NCI-H1105 (cell line): ENCODE data around the gene TTC5.
"Not testable (repeated sequence)": the region's sequence is repeated elsewhere in the genome, so short reads cannot be mapped to it uniquely, and the experiment has no call there.

ENCODE experiments used
- DNase-seq: peaks from one replicate; lab custom pipeline; 2025; lab: John Stamatoyannopoulos, UW

Gene TTC5

DNA sequence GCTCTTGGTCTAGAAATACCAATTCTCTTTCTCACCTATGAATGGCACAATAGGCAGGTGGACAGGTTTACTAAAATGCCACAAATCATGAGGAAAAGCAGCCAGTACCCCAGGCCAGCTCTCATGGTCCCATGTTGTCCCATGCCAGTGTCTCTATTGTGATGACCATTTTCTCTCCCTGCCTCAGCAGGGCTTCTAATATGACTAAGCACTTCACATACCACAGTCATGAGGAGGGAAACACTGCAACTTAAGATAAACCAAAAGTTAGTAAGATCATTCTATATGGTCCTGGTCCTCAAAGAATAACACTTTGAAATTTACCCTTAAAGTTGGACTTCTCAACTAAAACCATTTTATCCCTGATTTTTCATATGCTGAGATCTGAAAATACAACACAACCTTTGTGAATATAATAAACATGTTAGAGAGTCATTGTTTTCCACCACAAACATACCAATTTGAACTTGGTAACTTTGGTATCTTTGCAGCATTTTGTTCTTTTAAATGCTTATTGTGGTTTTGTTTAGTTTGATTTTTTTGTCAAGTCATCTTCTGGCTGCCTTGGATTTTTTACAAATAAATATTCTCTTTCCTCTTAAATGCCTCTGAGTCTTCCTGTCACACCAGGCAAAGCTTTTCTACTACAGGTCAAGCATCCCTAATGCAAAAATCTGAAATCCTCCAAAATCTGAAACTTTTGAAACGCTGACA, 3.6 kb downstream of the TTC5 start:
- no peak for DNase-seq

GRCh38 chr14:20295067-20295466, 10.7 kb downstream of the TTC5 start:
- DNase-seq = no peak

DNA sequence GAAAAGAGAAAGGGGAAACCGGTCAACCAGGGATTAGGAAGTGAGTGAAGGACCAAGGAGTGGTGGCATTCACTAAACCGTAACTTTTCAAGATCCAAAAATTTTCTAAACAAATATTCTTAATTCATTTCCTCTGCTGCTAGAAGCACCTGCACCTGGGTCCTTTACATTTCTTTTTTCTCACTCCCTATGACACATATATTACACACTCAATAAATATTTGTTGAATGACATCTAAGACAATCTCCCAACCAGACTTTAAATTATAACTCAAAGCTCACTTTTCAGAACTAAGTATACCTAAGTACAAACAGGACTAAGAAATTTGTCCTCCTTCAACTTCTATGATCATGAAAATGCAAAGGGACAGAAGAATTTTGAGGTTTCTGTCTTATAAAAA, 11.1 kb downstream of the TTC5 start:
- no peak for DNase-seq

DNA sequence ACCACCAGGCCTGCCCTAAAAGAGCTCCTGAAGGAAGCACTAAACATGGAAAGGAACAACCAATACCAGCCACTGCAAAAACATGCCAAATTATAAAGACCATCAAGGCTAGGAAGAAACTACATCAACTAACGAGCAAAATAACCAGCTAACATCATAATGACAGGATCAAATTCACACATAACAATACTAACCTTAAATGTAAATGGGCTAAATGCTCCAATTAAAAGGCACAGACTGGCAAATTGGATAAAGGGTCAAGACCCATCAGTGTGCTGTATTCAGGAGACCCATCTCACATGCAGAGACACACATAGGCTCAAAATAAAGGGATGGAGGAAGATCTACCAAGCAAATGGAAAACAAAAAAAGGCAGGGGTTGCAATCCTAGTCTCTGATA, 23.8 kb downstream of the TTC5 start:
- DNase-seq = not testable (repeated sequence)

DNA sequence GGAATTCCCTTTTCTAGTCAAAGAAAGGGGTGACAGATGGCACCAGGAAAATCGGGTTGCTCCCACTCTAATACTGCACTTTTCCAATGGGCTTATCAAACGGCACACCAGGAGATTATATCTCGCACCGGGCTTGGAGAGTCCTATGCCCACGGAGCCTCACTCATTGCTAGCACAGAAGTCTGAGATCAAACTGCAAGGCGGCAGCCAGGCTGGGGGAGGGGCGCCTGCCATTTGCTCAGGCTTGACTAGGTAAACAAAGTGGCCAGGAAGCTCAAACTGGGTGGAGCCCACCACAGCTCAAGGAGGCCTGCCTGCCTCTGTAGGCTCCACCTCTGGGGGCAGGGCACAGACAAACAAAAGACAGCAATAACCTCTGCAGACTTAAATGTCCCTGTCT, 25.5 kb downstream of the TTC5 start:
- not testable (repeated sequence) for DNase-seq

DNA sequence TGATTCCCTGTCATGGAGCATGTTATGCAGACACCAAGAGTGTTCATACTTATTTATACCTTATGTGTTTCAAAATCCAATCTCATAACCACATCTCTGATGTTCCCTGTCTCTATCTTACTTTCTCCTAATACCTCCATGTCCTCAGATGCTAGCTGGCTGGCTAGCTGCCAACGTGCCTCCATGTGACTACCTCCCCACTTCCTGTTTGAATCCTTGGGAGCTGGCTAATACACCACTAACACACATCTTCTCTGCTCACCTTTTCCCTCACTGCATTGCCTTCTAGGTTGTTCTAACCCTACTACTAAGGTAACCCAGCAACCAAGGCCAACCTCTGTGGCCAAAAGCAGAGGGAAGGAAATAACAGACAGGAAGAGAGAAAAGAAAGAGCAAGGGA, 27.3 kb downstream of the TTC5 start:
- no peak for DNase-seq

GRCh38 chr14:20277409-20277808, 28.3 kb downstream of the TTC5 start:
- no peak for DNase-seq

DNA sequence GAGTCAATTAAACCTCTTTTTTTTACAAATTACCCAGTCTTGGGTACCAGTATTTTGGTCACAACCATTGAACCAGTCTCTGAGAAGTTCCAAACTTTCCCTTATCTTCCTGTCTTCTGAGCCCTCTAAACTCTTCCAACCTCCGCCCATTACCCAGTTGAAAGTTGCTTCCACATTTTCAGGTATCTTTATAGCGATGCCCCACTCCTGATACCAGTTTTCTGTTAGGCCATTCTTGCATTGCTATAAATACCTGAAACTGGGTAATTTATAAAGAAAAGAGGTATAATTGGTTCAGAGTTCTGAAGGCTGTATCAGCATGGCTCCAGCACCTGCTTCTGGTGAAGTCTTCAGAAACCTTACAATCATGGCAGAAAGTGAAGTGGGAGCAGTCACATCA, 31.7 kb downstream of the TTC5 start:
- DNase-seq = no peak

DNA sequence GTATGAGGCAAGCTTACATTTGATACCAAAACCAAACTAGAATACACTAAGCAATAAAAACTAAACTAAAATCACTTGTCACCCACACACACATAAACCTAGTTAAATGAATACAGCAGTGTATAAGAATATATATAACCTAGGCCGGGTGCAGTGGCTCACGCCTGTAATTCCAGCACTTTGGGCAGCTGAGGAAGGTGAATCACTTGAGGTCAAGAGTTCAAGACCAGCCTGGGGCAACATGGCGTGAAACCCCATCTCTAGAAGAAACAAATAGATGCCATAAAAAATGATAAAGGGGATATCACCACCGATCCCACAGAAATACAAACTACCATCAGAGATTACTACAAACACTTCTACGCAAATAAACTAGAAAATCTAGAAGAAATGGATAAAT, 41.4 kb downstream of the TTC5 start:
- DNase-seq = not testable (repeated sequence)

DNA sequence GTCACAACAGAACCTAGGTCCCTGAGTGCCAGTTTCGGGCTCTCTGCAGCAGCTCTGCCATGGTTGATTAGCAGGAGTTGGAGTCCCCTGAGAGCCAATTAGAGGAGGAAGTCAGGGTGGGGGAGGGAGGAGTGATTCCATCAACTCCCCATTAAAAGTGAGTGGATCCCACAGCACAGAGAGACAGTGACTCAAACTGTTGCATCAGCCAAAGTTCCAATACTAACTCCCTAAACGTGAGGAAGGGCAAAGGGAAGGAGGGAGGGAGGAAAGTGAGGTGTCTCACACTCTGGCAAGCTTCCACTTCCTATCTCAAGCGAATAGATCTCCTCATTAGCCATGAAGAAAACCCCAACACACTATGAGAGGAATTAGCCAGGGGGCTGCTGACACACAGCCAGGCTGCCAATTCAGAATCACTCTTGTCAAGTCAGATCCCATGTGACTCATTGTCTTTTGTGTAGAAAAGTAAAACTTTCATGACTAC, 43.1 kb downstream of the TTC5 start:
- no peak for DNase-seq

- peak; percentile 7 for DNase-seq
These were observed 58.0 kb downstream of the TTC5 start for GRCh38 chr14:20247646-20248246.
